Measurements from ENCODE around the gene SH2B3.
A peak's percentile ranks its signal among the peaks of the same experiment; 100 is the strongest.

Gene SH2B3

DNA sequence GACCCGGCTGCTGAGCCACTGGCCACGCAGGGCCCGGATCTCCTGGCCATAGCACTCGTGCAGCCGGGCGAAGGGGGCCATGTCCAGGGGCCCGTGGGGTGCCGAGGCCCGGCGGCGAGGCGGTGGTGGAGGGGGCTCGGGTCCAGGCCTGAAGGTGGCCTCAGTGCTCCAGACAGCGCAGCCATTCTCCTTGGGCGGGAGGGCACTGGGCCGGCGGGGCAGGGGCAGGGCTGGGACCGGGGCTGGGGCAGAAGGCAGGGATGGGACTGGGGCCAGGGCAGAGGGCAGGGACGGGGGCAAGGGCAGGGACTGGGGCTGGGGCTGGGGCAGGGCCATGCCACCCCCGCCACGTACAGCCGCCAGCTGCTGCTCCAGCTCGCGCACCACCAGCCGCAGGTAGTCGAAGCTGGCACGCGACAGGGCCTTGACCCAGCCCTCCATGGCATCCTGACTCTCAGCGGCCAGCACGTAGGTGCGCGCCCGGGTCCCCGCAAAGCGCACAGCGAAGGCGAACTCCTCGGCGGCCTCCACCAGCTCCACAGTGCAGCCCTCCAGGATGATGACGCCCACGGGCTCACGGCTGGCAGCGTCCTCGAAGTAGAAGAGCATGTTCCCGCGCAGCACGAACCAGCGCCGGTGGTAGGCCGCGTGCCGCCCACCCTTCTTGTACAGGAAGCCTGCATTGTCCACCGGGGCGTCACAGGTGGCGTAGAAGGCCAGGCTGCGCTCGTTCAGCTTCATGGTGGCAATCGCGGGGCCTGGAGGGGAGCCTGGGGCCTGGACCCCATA is 42.8 kb upstream of the SH2B3 start:
- TF ChIP-seq, protein P1, sequence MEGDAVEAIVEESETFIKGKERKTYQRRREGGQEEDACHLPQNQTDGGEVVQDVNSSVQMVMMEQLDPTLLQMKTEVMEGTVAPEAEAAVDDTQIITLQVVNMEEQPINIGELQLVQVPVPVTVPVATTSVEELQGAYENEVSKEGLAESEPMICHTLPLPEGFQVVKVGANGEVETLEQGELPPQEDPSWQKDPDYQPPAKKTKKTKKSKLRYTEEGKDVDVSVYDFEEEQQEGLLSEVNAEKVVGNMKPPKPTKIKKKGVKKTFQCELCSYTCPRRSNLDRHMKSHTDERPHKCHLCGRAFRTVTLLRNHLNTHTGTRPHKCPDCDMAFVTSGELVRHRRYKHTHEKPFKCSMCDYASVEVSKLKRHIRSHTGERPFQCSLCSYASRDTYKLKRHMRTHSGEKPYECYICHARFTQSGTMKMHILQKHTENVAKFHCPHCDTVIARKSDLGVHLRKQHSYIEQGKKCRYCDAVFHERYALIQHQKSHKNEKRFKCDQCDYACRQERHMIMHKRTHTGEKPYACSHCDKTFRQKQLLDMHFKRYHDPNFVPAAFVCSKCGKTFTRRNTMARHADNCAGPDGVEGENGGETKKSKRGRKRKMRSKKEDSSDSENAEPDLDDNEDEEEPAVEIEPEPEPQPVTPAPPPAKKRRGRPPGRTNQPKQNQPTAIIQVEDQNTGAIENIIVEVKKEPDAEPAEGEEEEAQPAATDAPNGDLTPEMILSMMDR (IDR thresholded peaks at IDR 0.05; ENCODE audit: extremely low read depth, missing control alignments): no peak
- DNase-seq (ENCODE audit: low spot score): no peak

DNA sequence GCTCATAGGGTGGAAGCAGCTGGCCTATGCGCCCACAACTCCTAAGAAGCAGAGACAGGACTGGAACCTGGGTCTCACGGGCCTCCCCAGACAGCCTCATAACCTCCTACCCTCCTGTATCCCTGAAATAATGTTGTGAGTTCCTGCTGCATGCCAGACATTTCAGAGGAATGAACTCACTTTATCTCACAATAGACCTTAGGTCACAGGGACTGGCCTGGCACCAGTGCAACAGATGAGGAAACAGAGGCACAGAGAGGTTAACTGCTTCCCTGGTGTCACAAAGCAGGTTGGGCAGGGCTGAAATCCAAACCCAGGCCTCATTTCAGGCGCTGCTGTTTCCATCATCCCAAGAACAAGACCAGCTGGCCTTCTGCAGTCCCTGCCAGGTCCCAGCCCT is 42.1 kb upstream of the SH2B3 start:
- DNase-seq (ENCODE audit: low spot score): no peak

DNA sequence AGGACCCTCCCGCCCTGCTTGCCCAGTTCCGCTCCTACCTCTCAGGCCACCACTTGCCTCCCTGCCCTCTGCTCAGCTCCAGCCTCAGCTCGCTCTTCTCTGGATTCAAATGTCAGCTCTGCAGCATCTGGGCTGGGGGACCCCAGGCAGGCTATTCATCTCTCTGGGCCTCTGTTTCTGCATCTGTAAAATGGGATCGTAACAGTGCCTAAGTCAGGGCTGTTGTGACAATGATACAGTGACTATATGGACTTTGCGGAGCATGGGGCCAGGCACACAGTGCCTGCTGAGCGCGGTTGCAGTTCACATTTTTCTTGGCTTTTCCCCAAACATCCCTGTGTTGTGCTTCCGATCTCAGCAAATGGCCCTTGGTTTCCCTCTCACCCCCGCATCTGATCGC is 39.6 kb upstream of the SH2B3 start:
- DNase-seq (ENCODE audit: low spot score): no peak
- TF ChIP-seq, protein P1 (IDR thresholded peaks at IDR 0.05; ENCODE audit: extremely low read depth, missing control alignments): no peak

More for the DNA sequence above, 42.1 kb upstream of the SH2B3 start:
- TF ChIP-seq, protein P1 (IDR thresholded peaks at IDR 0.05; ENCODE audit: extremely low read depth, missing control alignments): no peak

DNA sequence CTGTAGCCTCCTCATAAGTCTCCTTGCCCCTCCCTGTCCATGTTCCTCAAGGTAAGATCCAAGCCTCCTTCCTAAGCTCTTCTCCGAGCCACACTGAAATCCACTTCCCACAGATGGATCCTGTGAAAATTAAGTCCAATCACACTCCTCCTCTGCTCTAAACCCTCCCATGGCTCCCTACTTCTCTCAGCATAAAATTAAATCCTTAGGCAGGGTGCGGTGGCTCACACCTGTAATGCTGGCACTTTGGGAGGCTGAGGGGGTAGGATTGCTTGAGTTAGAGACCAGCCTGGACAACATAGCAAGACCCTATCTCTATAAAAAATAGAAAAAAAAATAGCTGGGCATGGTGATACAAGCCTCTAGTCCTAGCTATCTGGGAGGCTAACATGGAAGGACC is 39.1 kb upstream of the SH2B3 start:
- TF ChIP-seq, protein P1 (IDR thresholded peaks at IDR 0.05; ENCODE audit: extremely low read depth, missing control alignments): no peak
- no peak for DNase-seq (ENCODE audit: low spot score)

DNA sequence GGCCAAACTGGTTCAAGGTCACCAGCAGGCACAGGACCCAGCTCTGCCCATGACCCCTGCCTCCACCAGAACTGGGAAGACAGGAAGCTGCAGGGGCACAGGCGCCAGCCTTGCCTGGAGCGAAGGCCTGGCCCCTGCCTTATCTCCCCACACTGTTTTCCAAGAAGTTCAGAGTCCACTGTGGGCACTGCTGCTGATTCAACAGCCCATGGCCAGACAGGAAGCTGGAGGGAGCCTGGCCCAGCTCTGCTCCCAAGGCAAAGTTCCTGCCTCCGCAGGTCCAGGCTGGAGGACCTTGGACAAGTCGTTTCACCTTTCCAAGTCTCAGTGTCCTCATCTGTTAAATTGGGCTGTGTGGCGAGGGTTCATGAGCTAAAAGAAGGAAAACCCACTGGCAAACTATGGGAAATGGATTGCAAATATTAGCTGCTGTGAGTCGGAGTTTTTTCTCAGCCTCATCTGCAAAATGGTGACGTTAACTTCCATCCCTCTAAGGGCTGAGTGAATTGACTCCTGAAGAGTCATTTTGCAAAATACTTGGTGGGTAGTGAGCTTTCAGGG is 38.0 kb upstream of the SH2B3 start:
- DNase-seq (ENCODE audit: low spot score): no peak
- TF ChIP-seq, protein P1 (IDR thresholded peaks at IDR 0.05; ENCODE audit: extremely low read depth, missing control alignments): no peak

DNA sequence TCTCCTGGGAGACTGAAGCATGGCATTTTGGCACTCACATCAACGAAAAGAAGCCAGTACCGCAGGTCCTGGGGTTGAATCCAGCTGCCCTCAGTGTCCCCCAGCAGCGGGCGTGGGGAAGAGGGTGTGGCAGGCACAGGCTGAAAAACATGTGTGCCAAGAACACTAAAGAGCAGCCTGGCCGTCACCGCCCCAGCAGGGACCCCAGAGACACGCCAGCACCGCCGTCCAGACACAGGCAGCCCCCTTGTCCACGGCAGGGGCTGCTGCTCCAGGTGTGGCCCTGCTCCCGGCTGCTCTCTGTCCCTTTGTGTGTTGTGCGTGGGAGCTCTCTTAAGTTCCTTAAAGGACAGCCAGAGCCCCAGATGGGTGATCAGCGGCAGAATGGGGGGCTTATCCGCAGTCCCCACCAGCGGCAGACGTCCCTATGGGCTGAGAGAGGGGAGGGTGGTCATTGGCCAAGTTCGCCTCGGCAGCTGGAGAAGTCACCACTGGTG is 37.4 kb upstream of the SH2B3 start:
- DNase-seq (ENCODE audit: low spot score): no peak
- TF ChIP-seq, protein P1 (IDR thresholded peaks at IDR 0.05; ENCODE audit: extremely low read depth, missing control alignments): no peak

DNA sequence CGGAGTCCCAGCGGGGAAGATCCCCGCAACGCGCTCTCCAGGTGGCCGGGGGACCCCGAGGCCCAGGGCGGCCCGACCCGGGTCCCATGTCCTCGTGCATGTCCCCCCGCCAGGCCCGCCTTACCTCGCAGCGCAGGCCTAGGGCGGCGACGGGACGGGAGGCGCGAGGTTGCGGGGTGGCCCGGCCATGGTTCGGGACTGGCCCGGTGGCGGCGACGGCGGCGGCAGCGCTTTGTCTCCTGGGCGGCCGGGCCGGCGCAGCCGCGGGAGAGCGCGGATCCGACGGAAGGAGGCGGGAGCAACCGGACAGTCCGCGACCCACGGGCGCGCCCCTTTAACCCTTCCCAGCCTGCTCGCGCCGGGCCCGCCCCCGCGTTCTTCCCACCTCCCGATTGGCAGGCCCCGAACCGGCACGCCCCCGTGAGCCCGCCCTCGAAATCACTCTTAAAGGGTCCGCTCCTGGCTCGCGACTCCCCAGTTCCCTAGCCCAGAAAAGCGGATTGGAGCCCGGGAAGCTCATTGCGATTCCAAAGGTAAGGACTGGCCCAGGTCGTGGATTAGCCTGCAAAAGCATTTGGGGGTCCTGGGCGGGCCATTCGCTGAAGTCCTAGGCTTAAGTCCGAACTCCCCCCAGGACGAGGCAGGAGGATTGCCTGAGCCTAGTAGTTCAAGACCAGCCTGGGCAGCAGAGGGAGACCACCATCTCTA is 36.8 kb upstream of the SH2B3 start, which contains the start of gene PHETA1:
Gene PHETA1, minus strand, starts transcription at position 308 of the 708 bp plus-strand sequence. CDS start 5,668 bp downstream, outside the sequence.
- TF ChIP-seq, protein P1 (IDR thresholded peaks at IDR 0.05; ENCODE audit: extremely low read depth, missing control alignments): no peak

More for the DNA sequence above, 36.8 kb upstream of the SH2B3 start, which contains the start of gene PHETA1:
- DNase-seq (ENCODE audit: low spot score): peak; percentile 96
